Measurements from ENCODE around the gene TTC33. TPM values are rescaled to one million over a fixed set of nuclear protein-coding genes. Genes with fewer than 3 reads are reported as not detected.
"Not testable (repeated sequence)": the region's sequence is repeated elsewhere in the genome, so short reads cannot be mapped to it uniquely, and the experiment has no call there.

Gene TTC33
- polyA plus RNA-seq, 1 of the 3 experiments (the other 2 are of a cell fraction): 2.2 TPM

DNA sequence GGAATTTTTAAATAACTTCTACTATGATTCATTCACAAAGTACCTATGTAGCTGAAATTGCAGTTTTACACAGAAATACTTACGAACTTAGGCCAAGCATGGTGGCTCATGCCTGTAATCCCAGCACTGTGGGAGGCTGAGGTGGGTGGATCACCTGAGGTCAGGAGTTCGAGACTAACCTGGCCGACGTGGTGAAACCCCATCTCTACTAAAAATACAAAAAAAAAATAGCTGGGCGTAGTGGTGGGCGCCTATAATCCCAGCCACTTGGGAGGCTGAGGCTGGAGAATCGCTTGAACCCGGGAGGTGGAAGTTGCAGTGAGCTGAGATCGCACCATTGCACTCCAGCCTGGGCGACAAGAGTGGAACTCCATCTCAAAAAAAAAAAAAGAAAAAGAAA, 36.9 kb upstream of the TTC33 start:
- not testable (repeated sequence) for DNase-seq
- H4K20me1 ChIP-seq (ENCODE audit: insufficient read depth): peaks cover 91% of the 10 kb centered on the region

DNA sequence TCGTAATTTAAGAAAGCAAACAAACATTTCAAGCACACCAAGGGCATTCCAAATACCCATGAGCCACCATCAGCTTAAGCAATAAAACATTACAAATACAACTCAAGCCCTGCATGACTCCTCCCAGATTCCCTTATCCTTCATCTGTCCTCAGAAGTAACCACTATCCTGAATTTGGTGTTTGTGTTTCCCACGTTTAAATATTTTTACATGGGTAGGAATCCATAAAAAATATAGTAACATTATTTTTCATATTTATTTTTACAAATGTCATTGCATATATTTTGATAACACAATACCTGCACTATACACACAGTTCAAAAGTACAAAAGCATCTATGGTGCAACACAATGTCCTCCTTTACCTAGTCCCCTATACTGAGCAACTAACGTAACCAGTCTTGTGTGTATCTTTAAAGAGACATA, 36.0 kb upstream of the TTC33 start:
- Histone ChIP-seq H3K9me2 (no peaks in the 10 kb centered on the region), H3K9me3 (no peaks in the 10 kb centered on the region), H2AFZ (ENCODE audit: low read depth) (no peak overlapping the region), H3K9ac (no peak overlapping the region), H3K36me3 (replicated peaks in 1 of 2; ENCODE audit: control insufficient read depth in 1 of 2, insufficient read depth in 2 of 2, low read length in 1 of 2) (peaks cover 5 to 15% of the 10 kb centered on the region in 2 experiments), H3K27ac (ENCODE audit: low read depth in 2 of 2, low read length in 1 of 2) (no peak overlapping the region), H3K4me3 (ENCODE audit: low read depth in 2 of 2, low read length in 1 of 2) (no peak overlapping the region), H3K27me3 (ENCODE audit: insufficient read depth) (no peaks in the 10 kb centered on the region), H3K79me2 (ENCODE audit: insufficient read depth) (peaks cover 100% of the 10 kb centered on the region), H4K20me1 (ENCODE audit: insufficient read depth) (peaks cover 93% of the 10 kb centered on the region), H3F3A (replicated peaks; ENCODE audit: insufficient read depth) (no peaks in the 10 kb centered on the region), H3K4me2 (no peak overlapping the region), H3K4me1 (ENCODE audit: control insufficient read depth in 1 of 2, insufficient read depth in 2 of 2, low read depth in 1 of 2, low read length in 1 of 2) (peaks cover 0 to 17% of the 10 kb centered on the region in 2 experiments; a peak in 2 of 4 replicates)
- no peak for TF ChIP-seq FOSL2 (IDR thresholded peaks at IDR 0.05; ENCODE audit: borderline replicate concordance, low read depth)
- DNase-seq: no peak
- ChIA-PET CTCF (interaction anchor here (1.0 kb wide), 1 partner anchor 37 kb away, joined by 3 read pairs; no protein-coding TSS in a partner anchor), POLR2A (no interaction called here)
- 73% methylated on average over 3 of the region's 3 CpGs for WGBS (ENCODE audit: low lambda C conversion rate)

More for the DNA sequence above, 36.9 kb upstream of the TTC33 start:
- H3F3A ChIP-seq (replicated peaks; ENCODE audit: insufficient read depth); H3K27ac ChIP-seq (ENCODE audit: low read depth in 2 of 2, low read length in 1 of 2); H2AFZ ChIP-seq (ENCODE audit: low read depth); H3K9me3 ChIP-seq; H3K4me2 ChIP-seq; CTCF ChIA-PET; H3K9ac ChIP-seq; H3K9me2 ChIP-seq; POLR2A ChIA-PET; H3K27me3 ChIP-seq (ENCODE audit: insufficient read depth); H3K4me3 ChIP-seq (ENCODE audit: low read depth in 2 of 2, low read length in 1 of 2): not testable (repeated sequence)
- 95% methylated on average over 10 of the region's 10 CpGs for WGBS (ENCODE audit: low lambda C conversion rate)
- Histone ChIP-seq H3K36me3 (replicated peaks in 1 of 2; ENCODE audit: control insufficient read depth in 1 of 2, insufficient read depth in 2 of 2, low read length in 1 of 2) (peaks cover 5 to 15% of the 10 kb centered on the region in 2 experiments), H3K79me2 (ENCODE audit: insufficient read depth) (peaks cover 100% of the 10 kb centered on the region), H3K4me1 (ENCODE audit: control insufficient read depth in 1 of 2, insufficient read depth in 2 of 2, low read depth in 1 of 2, low read length in 1 of 2) (peaks cover 0 to 17% of the 10 kb centered on the region in 2 experiments; a peak in 2 of 4 replicates)

DNA sequence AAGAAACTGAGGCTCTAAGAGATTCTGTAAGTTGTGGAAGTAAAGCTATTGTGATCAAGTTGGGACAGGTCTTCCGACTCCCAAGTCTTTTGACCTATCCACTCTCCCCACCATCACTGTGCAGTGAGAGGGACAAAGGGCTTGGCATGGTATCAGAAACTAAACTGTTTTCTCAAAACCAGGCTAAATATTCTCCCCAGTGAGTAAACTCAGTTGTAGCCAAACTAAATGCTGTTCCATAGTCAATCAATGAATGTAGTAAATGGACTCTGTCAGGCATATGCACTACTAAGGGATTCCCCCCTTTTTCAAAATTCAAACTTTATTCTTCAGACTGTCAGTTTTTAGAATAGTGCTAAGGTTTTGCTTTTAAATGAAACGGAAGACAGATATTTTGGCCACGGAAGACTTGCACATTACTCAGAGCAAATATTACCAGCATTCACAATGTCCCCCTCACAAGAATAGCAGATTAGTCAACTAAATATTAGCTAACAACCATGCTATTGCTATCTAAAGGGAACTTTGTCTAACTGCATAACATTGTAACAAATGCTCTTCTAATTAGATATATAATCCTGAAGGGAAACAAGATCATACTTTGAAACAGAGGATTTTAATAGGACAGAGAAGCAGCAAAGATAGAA, 35.3 kb upstream of the TTC33 start:
- CTCF ChIA-PET: interaction anchor here (1.0 kb wide), 1 partner anchor 37 kb away, joined by 3 read pairs; no protein-coding TSS in a partner anchor
- Histone ChIP-seq H2AFZ (ENCODE audit: low read depth) (no peak overlapping the region), H3K9me3 (no peaks in the 10 kb centered on the region), H3F3A (replicated peaks; ENCODE audit: insufficient read depth) (no peaks in the 10 kb centered on the region), H3K4me2 (no peak overlapping the region), H3K9ac (no peak overlapping the region), H3K4me3 (ENCODE audit: low read depth in 2 of 2, low read length in 1 of 2) (no peak overlapping the region), H3K4me1 (ENCODE audit: control insufficient read depth in 1 of 2, insufficient read depth in 2 of 2, low read depth in 1 of 2, low read length in 1 of 2) (peaks cover 0 to 11% of the 10 kb centered on the region in 2 experiments; a peak in 1 of 4 replicates), H4K20me1 (ENCODE audit: insufficient read depth) (peaks cover 92% of the 10 kb centered on the region), H3K79me2 (ENCODE audit: insufficient read depth) (peaks cover 100% of the 10 kb centered on the region), H3K27ac (ENCODE audit: low read depth in 2 of 2, low read length in 1 of 2) (no peak overlapping the region), H3K27me3 (ENCODE audit: insufficient read depth) (no peaks in the 10 kb centered on the region), H3K36me3 (replicated peaks in 1 of 2; ENCODE audit: control insufficient read depth in 1 of 2, insufficient read depth in 2 of 2, low read length in 1 of 2) (peaks cover 5 to 12% of the 10 kb centered on the region in 2 experiments), H3K9me2 (no peaks in the 10 kb centered on the region)
- no peak for DNase-seq
- POLR2A ChIA-PET: no interaction called here
- 83% methylated on average over 3 of the region's 3 CpGs for WGBS (ENCODE audit: low lambda C conversion rate)
- no peak for TF ChIP-seq SMC3 (IDR thresholded peaks at IDR 0.05; ENCODE audit: low read depth, low read length)
- no peak for TF ChIP-seq GATA2 (CRISPR knock-in tag; IDR thresholded peaks at IDR 0.05)
- no peak for TF ChIP-seq FOXM1 (IDR thresholded peaks at IDR 0.05; ENCODE audit: low read depth)
- TF ChIP-seq, protein P1, sequence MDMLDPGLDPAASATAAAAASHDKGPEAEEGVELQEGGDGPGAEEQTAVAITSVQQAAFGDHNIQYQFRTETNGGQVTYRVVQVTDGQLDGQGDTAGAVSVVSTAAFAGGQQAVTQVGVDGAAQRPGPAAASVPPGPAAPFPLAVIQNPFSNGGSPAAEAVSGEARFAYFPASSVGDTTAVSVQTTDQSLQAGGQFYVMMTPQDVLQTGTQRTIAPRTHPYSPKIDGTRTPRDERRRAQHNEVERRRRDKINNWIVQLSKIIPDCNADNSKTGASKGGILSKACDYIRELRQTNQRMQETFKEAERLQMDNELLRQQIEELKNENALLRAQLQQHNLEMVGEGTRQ (IDR thresholded peaks at IDR 0.05; ENCODE audit: borderline replicate concordance, low read depth, low read length): no peak
- TF ChIP-seq RXRA (IDR thresholded peaks at IDR 0.05; ENCODE audit: borderline replicate concordance, low read depth): no peak
- no peak for TF ChIP-seq GABPA (IDR thresholded peaks at IDR 0.05; ENCODE audit: low read depth)
- TF ChIP-seq, protein P2, sequence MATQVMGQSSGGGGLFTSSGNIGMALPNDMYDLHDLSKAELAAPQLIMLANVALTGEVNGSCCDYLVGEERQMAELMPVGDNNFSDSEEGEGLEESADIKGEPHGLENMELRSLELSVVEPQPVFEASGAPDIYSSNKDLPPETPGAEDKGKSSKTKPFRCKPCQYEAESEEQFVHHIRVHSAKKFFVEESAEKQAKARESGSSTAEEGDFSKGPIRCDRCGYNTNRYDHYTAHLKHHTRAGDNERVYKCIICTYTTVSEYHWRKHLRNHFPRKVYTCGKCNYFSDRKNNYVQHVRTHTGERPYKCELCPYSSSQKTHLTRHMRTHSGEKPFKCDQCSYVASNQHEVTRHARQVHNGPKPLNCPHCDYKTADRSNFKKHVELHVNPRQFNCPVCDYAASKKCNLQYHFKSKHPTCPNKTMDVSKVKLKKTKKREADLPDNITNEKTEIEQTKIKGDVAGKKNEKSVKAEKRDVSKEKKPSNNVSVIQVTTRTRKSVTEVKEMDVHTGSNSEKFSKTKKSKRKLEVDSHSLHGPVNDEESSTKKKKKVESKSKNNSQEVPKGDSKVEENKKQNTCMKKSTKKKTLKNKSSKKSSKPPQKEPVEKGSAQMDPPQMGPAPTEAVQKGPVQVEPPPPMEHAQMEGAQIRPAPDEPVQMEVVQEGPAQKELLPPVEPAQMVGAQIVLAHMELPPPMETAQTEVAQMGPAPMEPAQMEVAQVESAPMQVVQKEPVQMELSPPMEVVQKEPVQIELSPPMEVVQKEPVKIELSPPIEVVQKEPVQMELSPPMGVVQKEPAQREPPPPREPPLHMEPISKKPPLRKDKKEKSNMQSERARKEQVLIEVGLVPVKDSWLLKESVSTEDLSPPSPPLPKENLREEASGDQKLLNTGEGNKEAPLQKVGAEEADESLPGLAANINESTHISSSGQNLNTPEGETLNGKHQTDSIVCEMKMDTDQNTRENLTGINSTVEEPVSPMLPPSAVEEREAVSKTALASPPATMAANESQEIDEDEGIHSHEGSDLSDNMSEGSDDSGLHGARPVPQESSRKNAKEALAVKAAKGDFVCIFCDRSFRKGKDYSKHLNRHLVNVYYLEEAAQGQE (IDR thresholded peaks at IDR 0.05; ENCODE audit: low read depth, low read length): no peak
- no peak for TF ChIP-seq FOXJ3 (CRISPR knock-in tag; IDR thresholded peaks at IDR 0.05)
- TF ChIP-seq, protein P3, sequence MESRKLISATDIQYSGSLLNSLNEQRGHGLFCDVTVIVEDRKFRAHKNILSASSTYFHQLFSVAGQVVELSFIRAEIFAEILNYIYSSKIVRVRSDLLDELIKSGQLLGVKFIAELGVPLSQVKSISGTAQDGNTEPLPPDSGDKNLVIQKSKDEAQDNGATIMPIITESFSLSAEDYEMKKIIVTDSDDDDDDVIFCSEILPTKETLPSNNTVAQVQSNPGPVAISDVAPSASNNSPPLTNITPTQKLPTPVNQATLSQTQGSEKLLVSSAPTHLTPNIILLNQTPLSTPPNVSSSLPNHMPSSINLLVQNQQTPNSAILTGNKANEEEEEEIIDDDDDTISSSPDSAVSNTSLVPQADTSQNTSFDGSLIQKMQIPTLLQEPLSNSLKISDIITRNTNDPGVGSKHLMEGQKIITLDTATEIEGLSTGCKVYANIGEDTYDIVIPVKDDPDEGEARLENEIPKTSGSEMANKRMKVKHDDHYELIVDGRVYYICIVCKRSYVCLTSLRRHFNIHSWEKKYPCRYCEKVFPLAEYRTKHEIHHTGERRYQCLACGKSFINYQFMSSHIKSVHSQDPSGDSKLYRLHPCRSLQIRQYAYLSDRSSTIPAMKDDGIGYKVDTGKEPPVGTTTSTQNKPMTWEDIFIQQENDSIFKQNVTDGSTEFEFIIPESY (IDR thresholded peaks at IDR 0.05; ENCODE audit: borderline replicate concordance, low read depth): no peak
- TF ChIP-seq, protein P4, sequence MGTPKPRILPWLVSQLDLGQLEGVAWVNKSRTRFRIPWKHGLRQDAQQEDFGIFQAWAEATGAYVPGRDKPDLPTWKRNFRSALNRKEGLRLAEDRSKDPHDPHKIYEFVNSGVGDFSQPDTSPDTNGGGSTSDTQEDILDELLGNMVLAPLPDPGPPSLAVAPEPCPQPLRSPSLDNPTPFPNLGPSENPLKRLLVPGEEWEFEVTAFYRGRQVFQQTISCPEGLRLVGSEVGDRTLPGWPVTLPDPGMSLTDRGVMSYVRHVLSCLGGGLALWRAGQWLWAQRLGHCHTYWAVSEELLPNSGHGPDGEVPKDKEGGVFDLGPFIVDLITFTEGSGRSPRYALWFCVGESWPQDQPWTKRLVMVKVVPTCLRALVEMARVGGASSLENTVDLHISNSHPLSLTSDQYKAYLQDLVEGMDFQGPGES (IDR thresholded peaks at IDR 0.05; ENCODE audit: low read depth, low read length): no peak
- TF ChIP-seq RCOR1 (IDR thresholded peaks at IDR 0.05; ENCODE audit: low read length): no peak
- no peak for TF ChIP-seq NRF1 (IDR thresholded peaks at IDR 0.05; ENCODE audit: low read depth, low read length)

Measured in SK-N-SH (cell line).